RCC 7860 (cell line): ENCODE results near the gene GRK3.

Source experiments
- DNase-seq: peaks from one replicate; pipeline ENCODE4 v3.0.0-alpha.2; 2015; ENCODE audit warnings: low spot score
- FAIRE-seq: peaks from 2 replicates; lab custom pipeline; 2012; peaks lifted over from hg19 to GRCh38; lab: Jason Lieb, UNC

The GRK3 gene

GRCh38 chr22:25749420-25750169 lies 185.1 kb downstream of the GRK3 start:
- DNase-seq = no peak
- FAIRE-seq = no peak

- FAIRE-seq = no peak
- DNase-seq = no peak
Observed at GRCh38 chr22:25750569-25751173, 186.2 kb downstream of the GRK3 start.

GRCh38 chr22:25751174-25751581 lies 186.7 kb downstream of the GRK3 start:
- FAIRE-seq = no peak
- DNase-seq = no peak

- DNase-seq (no peak), FAIRE-seq (no peak)
Observed at GRCh38 chr22:25752615-25753214, 188.2 kb downstream of the GRK3 start.

GRCh38 chr22:25753252-25753651 lies 188.8 kb downstream of the GRK3 start:
- FAIRE-seq (no peak), DNase-seq (no peak)

DNA sequence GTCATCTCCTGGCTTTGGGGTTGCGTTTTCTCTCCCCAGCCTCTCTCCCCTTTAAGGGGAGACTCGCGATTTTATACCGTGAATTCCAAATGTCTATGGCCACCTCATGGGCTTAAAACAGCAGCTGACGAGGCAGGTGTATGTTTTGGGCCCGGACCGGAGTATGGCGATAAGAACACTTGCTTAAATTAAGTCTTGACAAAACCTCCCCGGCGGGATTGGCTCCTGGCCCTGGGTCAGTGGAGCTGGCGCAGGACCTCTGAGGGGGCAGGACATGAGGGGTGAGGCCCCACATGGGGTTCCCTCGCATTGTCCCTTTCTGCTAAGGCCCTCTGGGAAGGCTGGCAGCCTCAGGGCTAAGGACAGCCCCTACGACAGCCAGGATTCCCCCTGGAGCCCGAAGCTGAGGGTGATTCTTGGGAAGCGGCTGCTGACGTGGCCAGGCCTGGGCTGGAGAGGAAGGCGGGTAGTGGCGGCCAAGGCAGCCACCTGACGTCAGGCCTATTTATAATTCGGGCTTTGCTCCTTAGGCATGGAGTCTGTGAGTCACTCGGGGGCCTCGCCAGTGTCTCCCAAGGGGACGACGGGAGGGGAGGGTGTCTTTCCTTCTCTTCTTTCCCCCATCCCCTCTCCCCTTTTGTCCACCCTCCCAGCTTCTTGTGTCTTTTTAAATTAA lies 190.2 kb downstream of the GRK3 start:
- FAIRE-seq = no peak

GRCh38 chr22:25757686-25758085 lies 193.2 kb downstream of the GRK3 start:
- no peak for FAIRE-seq
- no peak for DNase-seq

More for the DNA sequence above, 190.2 kb downstream of the GRK3 start:
- DNase-seq = no peak

DNA sequence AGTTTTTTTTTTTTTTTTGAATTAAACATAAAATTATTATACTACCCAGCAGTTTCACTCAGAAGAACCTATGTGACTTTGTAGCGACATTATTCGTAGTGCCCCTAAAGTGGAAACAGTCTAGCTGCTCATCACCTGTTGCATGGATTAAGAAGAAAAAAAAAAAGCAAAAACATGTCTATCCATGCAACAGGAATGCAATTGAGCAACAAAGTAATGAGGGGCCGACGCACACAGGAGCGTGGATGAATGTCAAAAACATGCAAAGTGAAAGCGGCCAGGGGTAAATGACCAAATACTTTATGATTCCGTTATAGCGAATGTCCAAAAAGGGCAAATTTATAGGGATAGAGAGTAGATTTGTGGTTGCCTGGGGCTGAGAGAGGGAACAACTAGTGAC lies 193.8 kb downstream of the GRK3 start:
- FAIRE-seq = no peak
- no peak for DNase-seq

DNA sequence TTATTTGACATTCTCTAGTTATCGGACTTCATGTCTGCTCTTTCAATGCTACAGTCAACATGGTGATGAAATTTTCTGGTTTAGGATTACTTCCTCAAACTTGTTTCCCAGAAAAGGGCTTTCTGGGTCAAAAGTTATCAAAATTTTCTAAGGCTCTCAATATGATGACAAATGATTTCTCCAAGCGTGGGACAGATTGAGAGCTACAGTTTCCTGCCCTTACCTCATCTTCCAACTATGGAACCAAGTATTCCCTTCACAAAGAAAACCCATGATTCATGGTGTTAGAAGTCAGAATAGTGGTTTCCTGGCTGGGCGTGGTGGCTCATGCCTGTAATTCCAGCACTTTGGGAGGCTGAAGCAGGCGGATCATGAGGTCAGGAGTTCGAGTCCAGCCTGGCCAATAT lies 195.4 kb downstream of the GRK3 start:
- FAIRE-seq (peak; percentile 84), DNase-seq (peak; percentile 93)

GRCh38 chr22:25760294-25760693 lies 195.8 kb downstream of the GRK3 start:
- no peak for DNase-seq
- FAIRE-seq = no peak

DNA sequence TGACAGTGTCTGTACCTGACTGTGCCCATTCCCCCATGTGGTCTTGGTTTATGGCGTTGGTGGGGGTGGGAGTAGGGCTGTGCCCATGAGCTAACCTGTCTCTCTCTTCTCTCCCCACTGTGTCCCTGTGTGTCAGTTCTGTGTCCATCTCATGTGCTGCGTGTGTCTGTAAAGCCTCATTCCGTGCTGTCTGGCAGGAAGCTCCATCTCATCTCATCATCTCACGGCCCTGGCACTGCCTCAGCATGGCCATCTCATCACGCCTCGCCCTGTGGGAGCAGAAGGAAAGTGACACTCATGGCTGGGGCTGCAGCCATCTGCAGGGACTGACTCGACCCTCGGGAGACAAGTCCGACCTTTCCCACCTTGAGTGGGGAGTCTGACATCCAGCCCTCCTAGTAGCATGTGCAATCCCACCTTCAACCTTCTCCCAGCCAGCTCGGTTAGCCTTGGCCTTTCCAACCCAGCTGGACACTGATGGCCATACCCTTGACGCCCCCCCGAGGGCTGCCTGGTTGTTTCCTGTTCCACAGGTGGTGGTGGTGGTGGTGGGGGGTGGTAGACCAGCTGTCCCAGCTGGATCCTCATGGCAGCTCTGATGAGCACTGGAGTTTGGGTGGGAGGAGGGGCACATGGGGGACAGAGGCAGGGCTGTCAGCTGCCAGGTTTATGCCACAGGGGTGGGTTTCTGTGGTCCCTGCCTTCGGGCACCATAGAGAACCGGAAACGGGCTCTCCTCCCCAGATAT lies 196.5 kb downstream of the GRK3 start:
- FAIRE-seq = no peak
- no peak for DNase-seq

DNA sequence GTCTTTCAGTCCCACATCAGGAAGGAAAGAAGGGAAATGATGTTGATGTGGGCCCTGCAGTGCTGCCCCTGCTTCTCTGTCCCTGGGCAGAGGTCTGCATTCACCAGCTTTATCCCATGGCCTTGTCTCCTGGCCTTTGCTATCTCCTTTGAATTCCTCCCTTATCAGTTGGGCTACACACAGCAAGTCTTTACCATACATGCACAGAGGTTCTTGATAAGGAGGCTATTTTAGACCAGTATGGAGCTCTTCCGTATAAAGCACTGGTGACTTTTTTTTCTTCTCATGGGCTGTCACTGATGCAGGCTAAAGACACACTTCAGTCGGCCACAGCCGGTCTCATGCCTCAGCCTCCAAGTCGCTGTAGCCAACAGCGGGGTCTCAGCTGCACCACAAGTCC lies 197.7 kb downstream of the GRK3 start:
- FAIRE-seq = no peak
- DNase-seq = no peak

GRCh38 chr22:25763239-25763777 lies 198.8 kb downstream of the GRK3 start:
- no peak for FAIRE-seq
- DNase-seq = peak; percentile 43

GRCh38 chr22:25764270-25765015 lies 200.0 kb downstream of the GRK3 start:
- FAIRE-seq (no peak), DNase-seq (no peak)

DNA sequence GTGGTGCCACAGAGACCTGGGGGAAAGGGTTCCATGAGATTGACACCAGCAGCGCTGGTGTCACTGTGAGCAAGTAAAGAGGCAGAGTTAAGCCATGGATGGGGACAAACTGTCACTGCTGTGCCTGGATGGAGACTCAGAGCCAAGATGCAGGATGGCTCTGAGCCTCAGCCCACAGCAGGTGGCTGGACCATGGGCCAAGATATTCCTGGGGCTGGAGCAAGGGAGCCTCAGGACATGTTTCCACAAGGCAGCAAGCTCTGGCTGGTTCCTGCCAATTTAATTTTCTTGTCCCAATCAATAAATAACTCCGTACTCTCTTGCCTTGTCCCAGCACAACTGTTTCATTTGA lies 200.5 kb downstream of the GRK3 start:
- FAIRE-seq = no peak
- DNase-seq = no peak

GRCh38 chr22:25765801-25766200 lies 201.3 kb downstream of the GRK3 start:
- FAIRE-seq = no peak
- DNase-seq = no peak

- DNase-seq = no peak
- no peak for FAIRE-seq
Observed at GRCh38 chr22:25766418-25766817, 201.9 kb downstream of the GRK3 start.

- no peak for DNase-seq
- FAIRE-seq = no peak
Observed at GRCh38 chr22:25770333-25770732, 205.9 kb downstream of the GRK3 start.

DNA sequence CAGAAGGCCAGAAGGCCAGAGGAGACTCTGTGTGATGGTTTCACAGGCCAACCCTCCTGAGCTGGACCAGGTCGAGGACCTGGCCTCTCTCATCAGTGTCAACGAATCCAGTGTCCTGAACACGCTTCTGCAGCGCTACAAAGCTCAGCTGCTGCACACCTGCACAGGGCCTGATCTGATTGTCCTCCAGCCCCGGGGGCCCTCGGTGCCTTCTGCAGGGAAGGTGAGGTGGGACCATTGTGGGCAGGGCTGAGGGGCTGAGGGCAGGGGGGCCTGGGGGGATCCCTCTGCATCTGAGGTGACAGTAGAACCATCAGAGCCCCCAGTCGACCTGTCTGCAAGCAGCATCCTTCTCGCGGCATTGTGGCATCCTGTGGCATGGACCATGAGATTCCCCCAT lies 207.8 kb downstream of the GRK3 start:
- no peak for DNase-seq

DNA sequence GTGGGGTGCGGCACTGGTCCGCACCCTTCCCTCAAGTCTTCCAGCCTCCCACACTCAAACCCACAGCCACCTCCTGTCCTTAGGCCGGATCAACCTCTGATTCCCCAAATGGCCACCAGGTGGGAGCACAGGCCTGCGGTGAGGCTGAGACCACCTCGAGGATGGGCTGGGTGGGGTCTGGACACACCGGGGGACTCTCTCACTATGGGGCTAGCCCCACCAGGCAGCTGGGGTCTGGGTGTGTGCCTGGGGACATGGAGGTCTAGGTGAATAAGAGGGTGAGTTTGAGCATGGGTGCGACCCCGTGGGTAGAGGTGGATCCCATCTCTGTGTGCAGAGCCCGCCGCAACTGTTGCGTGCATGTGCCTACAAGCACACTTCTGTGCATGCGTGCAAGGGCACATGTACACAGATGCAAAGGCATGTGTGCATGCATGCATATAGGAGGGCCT lies 210.1 kb downstream of the GRK3 start:
- no peak for DNase-seq
- FAIRE-seq = no peak

More for the DNA sequence above, 207.8 kb downstream of the GRK3 start:
- no peak for FAIRE-seq
